ENCODE results near the gene RAB35.

DNA sequence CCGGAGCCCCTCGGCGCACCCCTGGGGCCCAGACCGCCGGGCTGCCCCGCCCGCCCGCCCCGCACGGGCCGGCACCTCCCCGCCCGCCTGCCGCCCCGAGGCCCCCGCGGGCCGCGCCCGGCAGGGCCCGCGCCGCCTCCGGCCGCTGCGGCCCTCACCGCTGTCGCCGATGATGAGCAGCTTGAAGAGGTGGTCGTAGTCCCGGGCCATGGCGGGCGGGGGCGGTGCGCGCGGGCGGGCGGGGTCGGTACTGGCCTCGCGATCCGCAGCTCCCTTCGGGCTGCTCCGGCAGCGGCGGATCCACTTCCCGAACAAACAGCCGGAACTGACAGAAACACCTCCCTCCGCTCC, at the start of gene RAB35:
- TF ChIP-seq, protein P1, sequence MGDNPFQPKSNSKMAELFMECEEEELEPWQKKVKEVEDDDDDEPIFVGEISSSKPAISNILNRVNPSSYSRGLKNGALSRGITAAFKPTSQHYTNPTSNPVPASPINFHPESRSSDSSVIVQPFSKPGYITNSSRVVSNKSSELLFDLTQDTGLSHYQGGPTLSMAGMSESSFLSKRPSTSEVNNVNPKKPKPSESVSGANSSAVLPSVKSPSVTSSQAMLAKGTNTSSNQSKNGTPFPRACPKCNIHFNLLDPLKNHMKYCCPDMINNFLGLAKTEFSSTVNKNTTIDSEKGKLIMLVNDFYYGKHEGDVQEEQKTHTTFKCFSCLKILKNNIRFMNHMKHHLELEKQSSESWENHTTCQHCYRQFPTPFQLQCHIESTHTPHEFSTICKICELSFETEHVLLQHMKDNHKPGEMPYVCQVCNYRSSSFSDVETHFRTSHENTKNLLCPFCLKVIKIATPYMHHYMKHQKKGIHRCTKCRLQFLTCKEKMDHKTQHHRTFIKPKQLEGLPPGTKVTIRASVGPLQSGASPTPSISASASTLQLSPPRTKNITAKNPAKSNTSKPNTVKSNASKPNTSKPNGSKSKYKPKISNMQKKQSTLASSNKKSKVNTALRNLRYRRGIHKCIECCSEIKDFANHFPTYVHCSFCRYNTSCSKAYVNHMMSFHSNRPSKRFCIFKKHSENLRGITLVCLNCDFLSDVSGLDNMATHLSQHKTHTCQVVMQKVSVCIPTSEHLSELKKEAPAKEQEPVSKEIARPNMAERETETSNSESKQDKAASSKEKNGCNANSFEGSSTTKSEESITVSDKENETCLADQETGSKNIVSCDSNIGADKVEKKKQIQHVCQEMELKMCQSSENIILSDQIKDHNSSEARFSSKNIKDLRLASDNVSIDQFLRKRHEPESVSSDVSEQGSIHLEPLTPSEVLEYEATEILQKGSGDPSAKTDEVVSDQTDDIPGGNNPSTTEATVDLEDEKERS (tag by site-specific recombination; IDR thresholded peaks at IDR 0.05), result no peak
- TF ChIP-seq, protein P2, sequence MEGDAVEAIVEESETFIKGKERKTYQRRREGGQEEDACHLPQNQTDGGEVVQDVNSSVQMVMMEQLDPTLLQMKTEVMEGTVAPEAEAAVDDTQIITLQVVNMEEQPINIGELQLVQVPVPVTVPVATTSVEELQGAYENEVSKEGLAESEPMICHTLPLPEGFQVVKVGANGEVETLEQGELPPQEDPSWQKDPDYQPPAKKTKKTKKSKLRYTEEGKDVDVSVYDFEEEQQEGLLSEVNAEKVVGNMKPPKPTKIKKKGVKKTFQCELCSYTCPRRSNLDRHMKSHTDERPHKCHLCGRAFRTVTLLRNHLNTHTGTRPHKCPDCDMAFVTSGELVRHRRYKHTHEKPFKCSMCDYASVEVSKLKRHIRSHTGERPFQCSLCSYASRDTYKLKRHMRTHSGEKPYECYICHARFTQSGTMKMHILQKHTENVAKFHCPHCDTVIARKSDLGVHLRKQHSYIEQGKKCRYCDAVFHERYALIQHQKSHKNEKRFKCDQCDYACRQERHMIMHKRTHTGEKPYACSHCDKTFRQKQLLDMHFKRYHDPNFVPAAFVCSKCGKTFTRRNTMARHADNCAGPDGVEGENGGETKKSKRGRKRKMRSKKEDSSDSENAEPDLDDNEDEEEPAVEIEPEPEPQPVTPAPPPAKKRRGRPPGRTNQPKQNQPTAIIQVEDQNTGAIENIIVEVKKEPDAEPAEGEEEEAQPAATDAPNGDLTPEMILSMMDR (tag by site-specific recombination; IDR thresholded peaks at IDR 0.05), result no peak
- TF ChIP-seq SP2 (tag by site-specific recombination; IDR thresholded peaks at IDR 0.05), result no peak; the same call in 1 of the 2 replicates
- TF ChIP-seq ZBTB7A (tag by site-specific recombination; IDR thresholded peaks at IDR 0.05; ENCODE audit: low read depth), result no peak
- TF ChIP-seq EGR2 (tag by site-specific recombination; IDR thresholded peaks at IDR 0.05; ENCODE audit: low read depth), result peak; percentile 64; the same call in 1 of the 2 replicates
- no peak for TF ChIP-seq ZNF184 (tag by site-specific recombination; IDR thresholded peaks at IDR 0.05)
- no peak for TF ChIP-seq ZNF214 (tag by site-specific recombination; IDR thresholded peaks at IDR 0.05; ENCODE audit: borderline replicate concordance)
- no peak for TF ChIP-seq ZNF48 (tag by site-specific recombination; IDR thresholded peaks at IDR 0.05)
- TF ChIP-seq WT1 (tag by site-specific recombination; IDR thresholded peaks at IDR 0.05), result no peak
- no peak for TF ChIP-seq SETDB1 (IDR thresholded peaks at IDR 0.05; ENCODE audit: insufficient read length, low read length)
- TF ChIP-seq HOXA7 (CRISPR knock-in tag; IDR thresholded peaks at IDR 0.05; ENCODE audit: borderline replicate concordance), result no peak
- TF ChIP-seq, protein P3, sequence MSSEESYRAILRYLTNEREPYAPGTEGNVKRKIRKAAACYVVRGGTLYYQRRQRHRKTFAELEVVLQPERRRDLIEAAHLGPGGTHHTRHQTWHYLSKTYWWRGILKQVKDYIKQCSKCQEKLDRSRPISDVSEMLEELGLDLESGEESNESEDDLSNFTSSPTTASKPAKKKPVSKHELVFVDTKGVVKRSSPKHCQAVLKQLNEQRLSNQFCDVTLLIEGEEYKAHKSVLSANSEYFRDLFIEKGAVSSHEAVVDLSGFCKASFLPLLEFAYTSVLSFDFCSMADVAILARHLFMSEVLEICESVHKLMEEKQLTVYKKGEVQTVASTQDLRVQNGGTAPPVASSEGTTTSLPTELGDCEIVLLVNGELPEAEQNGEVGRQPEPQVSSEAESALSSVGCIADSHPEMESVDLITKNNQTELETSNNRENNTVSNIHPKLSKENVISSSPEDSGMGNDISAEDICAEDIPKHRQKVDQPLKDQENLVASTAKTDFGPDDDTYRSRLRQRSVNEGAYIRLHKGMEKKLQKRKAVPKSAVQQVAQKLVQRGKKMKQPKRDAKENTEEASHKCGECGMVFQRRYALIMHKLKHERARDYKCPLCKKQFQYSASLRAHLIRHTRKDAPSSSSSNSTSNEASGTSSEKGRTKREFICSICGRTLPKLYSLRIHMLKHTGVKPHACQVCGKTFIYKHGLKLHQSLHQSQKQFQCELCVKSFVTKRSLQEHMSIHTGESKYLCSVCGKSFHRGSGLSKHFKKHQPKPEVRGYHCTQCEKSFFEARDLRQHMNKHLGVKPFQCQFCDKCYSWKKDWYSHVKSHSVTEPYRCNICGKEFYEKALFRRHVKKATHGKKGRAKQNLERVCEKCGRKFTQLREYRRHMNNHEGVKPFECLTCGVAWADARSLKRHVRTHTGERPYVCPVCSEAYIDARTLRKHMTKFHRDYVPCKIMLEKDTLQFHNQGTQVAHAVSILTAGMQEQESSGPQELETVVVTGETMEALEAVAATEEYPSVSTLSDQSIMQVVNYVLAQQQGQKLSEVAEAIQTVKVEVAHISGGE (tag by site-specific recombination; conservative IDR thresholded peaks at IDR 0.05; ENCODE audit: low read depth), result no peak; the same call in 1 of the 2 replicates

All from HEK293 (cell line).